ENCODE data around the gene STK32C. TPM values are rescaled to one million over a fixed set of nuclear protein-coding genes. Genes with fewer than 3 reads are reported as not detected.

The STK32C gene
- total RNA-seq, 1 donor from 2014 or later, result 9.9 TPM

GRCh38 chr10:132208462-132209050, 99.2 kb downstream of the STK32C start:
- H3K4me3 Mint-ChIP-seq, result no peak overlapping the region
- no peak for TF ChIP-seq CTCF (IDR thresholded peaks at IDR 0.05; ENCODE audit: unreplicated experiment)
- peaks cover 8% of the 10 kb centered on the region for H3K36me3 Mint-ChIP-seq
- DNase-seq (ENCODE audit: low spot score in 2 of 2, unreplicated experiment in 2 of 2), result no peak
- H3K4me1 Mint-ChIP-seq, result no peaks in the 10 kb centered on the region
- no peaks in the 10 kb centered on the region for H3K27me3 Mint-ChIP-seq (ENCODE audit: low read depth)
- H3K27ac Mint-ChIP-seq, result no peak overlapping the region
- peaks cover 4% of the 10 kb centered on the region for H3K9me3 Mint-ChIP-seq

GRCh38 chr10:132207536-132208461, 100.0 kb downstream of the STK32C start:
- DNase-seq (ENCODE audit: low spot score in 2 of 2, unreplicated experiment in 2 of 2), result no peak
- Mint-ChIP-seq H3K4me3 (no peak overlapping the region), H3K27ac (no peak overlapping the region), H3K36me3 (peaks cover 6% of the 10 kb centered on the region), H3K9me3 (no peaks in the 10 kb centered on the region), H3K4me1 (no peaks in the 10 kb centered on the region), H3K27me3 (ENCODE audit: low read depth) (no peaks in the 10 kb centered on the region)
- TF ChIP-seq CTCF (IDR thresholded peaks at IDR 0.05; ENCODE audit: unreplicated experiment), result no peak

- no peak for DNase-seq (ENCODE audit: low spot score in 2 of 2, unreplicated experiment in 2 of 2)
- no peak overlapping the region for H3K4me3 Mint-ChIP-seq
- no peak overlapping the region for H3K27ac Mint-ChIP-seq
- no peak for TF ChIP-seq CTCF (IDR thresholded peaks at IDR 0.05; ENCODE audit: unreplicated experiment)
- H3K36me3 Mint-ChIP-seq, result no peaks in the 10 kb centered on the region
- no peaks in the 10 kb centered on the region for H3K9me3 Mint-ChIP-seq
- H3K4me1 Mint-ChIP-seq, result no peaks in the 10 kb centered on the region
- no peaks in the 10 kb centered on the region for H3K27me3 Mint-ChIP-seq (ENCODE audit: low read depth)
These were observed 100.8 kb downstream of the STK32C start for GRCh38 chr10:132206806-132207535.

GRCh38 chr10:132206377-132206745, 101.4 kb downstream of the STK32C start:
- Mint-ChIP-seq H3K36me3 (no peaks in the 10 kb centered on the region), H3K4me1 (no peaks in the 10 kb centered on the region), H3K9me3 (no peaks in the 10 kb centered on the region), H3K27ac (no peak overlapping the region), H3K27me3 (ENCODE audit: low read depth) (no peaks in the 10 kb centered on the region), H3K4me3 (no peak overlapping the region)
- no peak for DNase-seq (ENCODE audit: low spot score in 2 of 2, unreplicated experiment in 2 of 2)
- TF ChIP-seq CTCF (IDR thresholded peaks at IDR 0.05; ENCODE audit: unreplicated experiment), result no peak

GRCh38 chr10:132205650-132206376, 101.9 kb downstream of the STK32C start:
- H3K27ac Mint-ChIP-seq, result no peak overlapping the region
- TF ChIP-seq CTCF (IDR thresholded peaks at IDR 0.05; ENCODE audit: unreplicated experiment), result no peak
- DNase-seq (ENCODE audit: low spot score in 2 of 2, unreplicated experiment in 2 of 2), result no peak
- H3K36me3 Mint-ChIP-seq, result no peaks in the 10 kb centered on the region
- no peaks in the 10 kb centered on the region for H3K4me1 Mint-ChIP-seq
- H3K9me3 Mint-ChIP-seq, result no peaks in the 10 kb centered on the region
- no peaks in the 10 kb centered on the region for H3K27me3 Mint-ChIP-seq (ENCODE audit: low read depth)
- H3K4me3 Mint-ChIP-seq, result no peak overlapping the region

Measured in mesothelial cell of epicardium (in vitro differentiated cells).